SK-N-SH (cell line): ENCODE results near the gene TSPAN14. TPM values are rescaled to one million over a fixed set of nuclear protein-coding genes. Genes with fewer than 3 reads are reported as not detected.

ENCODE experiments used
- CTCF ChIA-PET: fragments of 300-600, 350-600 bp; formaldehyde crosslinking; extraction: SDS; loops from one replicate; lab custom pipeline; 2021; lab: Yijun Ruan, JAX
- POLR2A ChIA-PET: fragments of 350-600 bp; sonication (Branson Sonifier 250); formaldehyde crosslinking; extraction: SDS; loops from one replicate; lab custom pipeline; 2020; ENCODE audit warnings: antibody characterized with exemption, inconsistent platforms; lab: Yijun Ruan, JAX
- DNase-seq: peaks from one replicate; pipeline ENCODE4 v3.0.0; 2012
- H2AFZ ChIP-seq: fragments of 200-600 bp; sonication (generic); 2 replicates; pipeline ENCODE4 v1.8.1; 2016; ENCODE audit warnings: antibody characterized with exemption, mild to moderate bottlenecking, low read depth
- H3F3A ChIP-seq: fragments of 200-600 bp; sonication (generic); replicated peaks from 2 replicates; pipeline ENCODE3; 2016; ENCODE audit warnings: antibody characterized with exemption, mild to moderate bottlenecking; ENCODE audit not compliant: insufficient read depth
- H3K27ac ChIP-seq, 2 experiments: fragments of 200-500 bp in 1 of 2; fragments of 200-600 bp in 1 of 2; sonication (Bioruptor generic) in 1 of 2; sonication (generic), shearing (Covaris generic) in 1 of 2; 2 replicates each; pipeline versions ENCODE4 v1.5.1 to v1.6.1; 2014 to 2016; ENCODE audit warnings: low read depth in 2 of 2, inconsistent platforms in 1 of 2, low read length in 1 of 2, mild to moderate bottlenecking in 1 of 2, mixed read lengths in 1 of 2
- H3K27me3 ChIP-seq: fragments of 200-600 bp; sonication (generic), shearing (Covaris generic); 2 replicates; pipeline ENCODE4 v1.6.1; 2016; ENCODE audit warnings: mixed run types; ENCODE audit not compliant: insufficient read depth
- H3K36me3 ChIP-seq, 2 experiments: fragments of 200-500 bp in 1 of 2; fragments of 200-600 bp in 1 of 2; sonication (Bioruptor generic) in 1 of 2; sonication (generic) in 1 of 2; replicated peaks in 1 of 2; 2 replicates each; pipeline versions ENCODE3 to v1.5.1; 2014 to 2016; ENCODE audit warnings: low read length in 1 of 2, mild to moderate bottlenecking in 1 of 2; ENCODE audit not compliant: insufficient read depth in 2 of 2, control insufficient read depth in 1 of 2
- H3K4me1 ChIP-seq, 2 experiments: fragments of 200-500 bp in 1 of 2; fragments of 200-600 bp in 1 of 2; sonication (Bioruptor generic) in 1 of 2; sonication (generic), shearing (Covaris generic) in 1 of 2; 2 replicates each; pipeline versions ENCODE4 v1.5.1 to v1.6.1; 2014 to 2016; ENCODE audit warnings: low read depth in 1 of 2, low read length in 1 of 2, mixed run types in 1 of 2; ENCODE audit not compliant: insufficient read depth in 2 of 2, control insufficient read depth in 1 of 2
- H3K4me2 ChIP-seq: fragments of 200-600 bp; sonication (generic), shearing (Covaris generic); 2 replicates; pipeline ENCODE4 v1.6.1; 2017; ENCODE audit warnings: mixed run types
- H3K4me3 ChIP-seq, 2 experiments: fragments of 200-500 bp in 1 of 2; fragments of 200-600 bp in 1 of 2; sonication (Bioruptor generic) in 1 of 2; sonication (generic), shearing (Covaris generic) in 1 of 2; 2 replicates each; pipeline versions ENCODE4 v1.5.1 to v1.8.1; 2014 to 2016; ENCODE audit warnings: low read depth in 2 of 2, inconsistent platforms in 1 of 2, low read length in 1 of 2, mild to moderate bottlenecking in 1 of 2, mixed read lengths in 1 of 2, moderate library complexity in 1 of 2
- H3K79me2 ChIP-seq: fragments of 200-600 bp; sonication (generic); 2 replicates; pipeline ENCODE4 v1.8.1; 2017; ENCODE audit warnings: mild to moderate bottlenecking; ENCODE audit not compliant: insufficient read depth
- H3K9ac ChIP-seq: fragments of 200-600 bp; sonication (generic); 2 replicates; pipeline ENCODE4 v1.6.1; 2017; ENCODE audit warnings: mixed run types
- H3K9me2 ChIP-seq: fragments of 200-600 bp; sonication (generic); 2 replicates; pipeline ENCODE4 v1.6.1; 2017; ENCODE audit warnings: mixed run types
- H3K9me3 ChIP-seq: fragments of 200-600 bp; sonication (generic); 2 replicates; pipeline ENCODE4 v1.6.1; 2017; ENCODE audit warnings: mixed run types, mild to moderate bottlenecking, moderate library complexity
- H4K20me1 ChIP-seq: fragments of 200-600 bp; sonication (generic); 2 replicates; pipeline ENCODE4 v1.6.1; 2017; ENCODE audit warnings: mild to moderate bottlenecking, mixed run types; ENCODE audit not compliant: insufficient read depth
- CHD2 ChIP-seq: fragments of 150-350 bp; IDR thresholded peaks from 2 replicates; pipeline ENCODE4 v1.6.1; 2018; ENCODE audit warnings: low read length; ENCODE audit not compliant: partially characterized antibody
- EZH2phosphoT487 ChIP-seq: fragments of 200-600 bp; sonication (generic); IDR thresholded peaks from 2 replicates; pipeline ENCODE4 v1.6.1; 2017; ENCODE audit warnings: low read depth, mixed run types, mild to moderate bottlenecking, antibody characterized with exemption, moderate library complexity, borderline replicate concordance
- FOXJ3 ChIP-seq: sonication (generic); formaldehyde crosslinking; IDR thresholded peaks from 2 replicates; pipeline ENCODE4 v1.5.1; 2020; ENCODE audit warnings: mild to moderate bottlenecking, missing genetic modification reagents
- FOXM1 ChIP-seq: IDR thresholded peaks from 2 replicates; pipeline ENCODE4 v1.4.0; 2012; ENCODE audit warnings: low read depth, mild to moderate bottlenecking
- GATA2 ChIP-seq: sonication (generic); formaldehyde crosslinking; IDR thresholded peaks from 2 replicates; pipeline ENCODE4 v1.5.0; 2020; ENCODE audit warnings: mild to moderate bottlenecking, missing genetic modification reagents
- JUND ChIP-seq: IDR thresholded peaks from 2 replicates; pipeline ENCODE4 v1.4.0; 2012
- MEF2A ChIP-seq: IDR thresholded peaks from 2 replicates; pipeline ENCODE4 v1.4.0; 2012; ENCODE audit warnings: low read depth, borderline replicate concordance
- MXI1 ChIP-seq: IDR thresholded peaks from 2 replicates; pipeline ENCODE4 v1.6.1; 2012; ENCODE audit warnings: mild to moderate bottlenecking, low read depth, low read length, improper control_type of control experiment
- NFIC ChIP-seq: IDR thresholded peaks from 2 replicates; pipeline ENCODE4 v1.4.0; 2012; ENCODE audit warnings: borderline replicate concordance
- NRF1 ChIP-seq: IDR thresholded peaks from 2 replicates; pipeline ENCODE4 v1.6.1; 2012; ENCODE audit warnings: low read depth, mild to moderate bottlenecking, low read length
- POLR2AphosphoS5 ChIP-seq: IDR thresholded peaks from 2 replicates; pipeline ENCODE4 v1.6.1; 2012; ENCODE audit warnings: low read depth, low read length
- RCOR1 ChIP-seq: fragments of 150-350 bp; IDR thresholded peaks from 2 replicates; pipeline ENCODE4 v1.6.1; 2017; ENCODE audit warnings: antibody characterized with exemption, low read length
- RFX5 ChIP-seq: IDR thresholded peaks from 2 replicates; pipeline ENCODE4 v1.6.1; 2012; ENCODE audit warnings: mild to moderate bottlenecking, improper control_type of control experiment, low read length
- SIN3A ChIP-seq: IDR thresholded peaks from 2 replicates; pipeline ENCODE4 v1.6.1; 2012; ENCODE audit warnings: low read depth, mild to moderate bottlenecking, low read length, moderate library complexity, borderline replicate concordance
- SMC3 ChIP-seq: IDR thresholded peaks from 2 replicates; pipeline ENCODE4 v1.6.1; 2012; ENCODE audit warnings: low read depth, low read length, improper control_type of control experiment
- TCF12 ChIP-seq: IDR thresholded peaks from 2 replicates; pipeline ENCODE4 v1.4.0; 2012
- WGBS: methylation state at CpG from one replicate; pipeline ENCODE4 v1.1.6; 2017; ENCODE audit warnings: low lambda C conversion rate; 5-methylcytosine and 5-hydroxymethylcytosine counted together
- polyA plus RNA-seq, 3 experiments: library from polyadenylated mRNA; depleted of rRNA; stranded (reverse); fragments of >200 nt; gene quantifications; 2 replicates each; pipeline ENCODE4 v1.2.3, GENCODE V29; 2012
- TF ChIP-seq, protein P1 (sequence below): fragments of 150-350 bp; IDR thresholded peaks from 2 replicates; pipeline ENCODE4 v1.6.1; 2016; ENCODE audit warnings: mild to moderate bottlenecking, low read depth, low read length
- TF ChIP-seq, protein P2 (sequence below): IDR thresholded peaks from 2 replicates; pipeline ENCODE4 v1.6.1; 2012; ENCODE audit warnings: mild to moderate bottlenecking, low read depth, low read length, moderate library complexity
- TF ChIP-seq, protein P3 (sequence below): IDR thresholded peaks from 2 replicates; pipeline ENCODE4 v1.4.0; 2012; ENCODE audit warnings: low read depth, borderline replicate concordance
- TF ChIP-seq, protein P4 (sequence below): fragments of 200-600 bp; sonication (generic); IDR thresholded peaks from 2 replicates; pipeline ENCODE4 v1.6.1; 2017; ENCODE audit warnings: antibody characterized with exemption, mild to moderate bottlenecking, moderate library complexity

Gene TSPAN14
- polyA plus RNA-seq, 1 of the 3 experiments (the other 2 are of a cell fraction): 78.1 TPM

DNA sequence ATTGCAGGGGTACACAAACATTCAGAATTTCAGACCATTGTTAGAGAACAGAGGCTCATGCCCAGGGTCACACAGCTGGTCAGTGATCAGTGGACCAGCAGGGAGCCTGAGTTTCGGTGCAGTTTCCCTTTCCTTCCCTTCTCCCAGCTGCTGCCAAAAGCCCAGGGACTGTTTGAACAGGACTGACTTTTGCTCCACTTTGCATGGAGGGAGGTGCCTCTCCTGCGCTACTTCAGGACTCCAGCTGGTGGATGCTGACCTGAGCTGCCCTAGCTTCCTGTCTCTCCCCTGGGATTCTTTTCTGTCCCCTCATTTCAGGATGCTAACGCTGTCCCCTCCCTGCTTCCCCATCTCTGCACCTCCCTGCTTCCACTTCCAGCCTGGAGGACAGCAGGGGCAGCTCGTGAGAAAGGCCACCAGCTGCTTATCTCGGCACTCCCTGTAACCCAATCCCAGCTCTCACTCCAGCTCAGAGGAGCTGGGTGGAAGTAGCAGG, 98.1 kb downstream of the TSPAN14 start:
- Histone ChIP-seq H3K4me1 (no peaks in the 10 kb centered on the region), H3K9me3 (no peaks in the 10 kb centered on the region), H3K36me3 (no peaks in the 10 kb centered on the region), H3K79me2 (no peaks in the 10 kb centered on the region), H3K27ac (no peak overlapping the region), H3K4me2 (no peak overlapping the region), H3K9me2 (no peaks in the 10 kb centered on the region), H3K4me3 (no peak overlapping the region), H3F3A (no peaks in the 10 kb centered on the region), H3K27me3 (no peaks in the 10 kb centered on the region), H4K20me1 (no peaks in the 10 kb centered on the region), H2AFZ (no peak overlapping the region), H3K9ac (no peak overlapping the region)
- POLR2A ChIA-PET: no interaction called here
- no peak for DNase-seq
- CTCF ChIA-PET: interaction anchor here (0.7 to 0.9 kb wide), 2 partner anchors 46 to 1000 kb away, joined by 3 to 5 read pairs; no protein-coding TSS in a partner anchor
- WGBS: 40% methylated on average over 5 of the region's 5 CpGs
- TF ChIP-seq TCF12 (no peak), GATA2 (CRISPR knock-in tag) (no peak), NFIC (no peak), CHD2 (no peak), FOXJ3 (CRISPR knock-in tag) (no peak), RCOR1 (no peak), MXI1 (no peak), EZH2phosphoT487 (no peak), MEF2A (no peak), SIN3A (no peak), SMC3 (no peak), FOXM1 (no peak), RFX5 (no peak)

DNA sequence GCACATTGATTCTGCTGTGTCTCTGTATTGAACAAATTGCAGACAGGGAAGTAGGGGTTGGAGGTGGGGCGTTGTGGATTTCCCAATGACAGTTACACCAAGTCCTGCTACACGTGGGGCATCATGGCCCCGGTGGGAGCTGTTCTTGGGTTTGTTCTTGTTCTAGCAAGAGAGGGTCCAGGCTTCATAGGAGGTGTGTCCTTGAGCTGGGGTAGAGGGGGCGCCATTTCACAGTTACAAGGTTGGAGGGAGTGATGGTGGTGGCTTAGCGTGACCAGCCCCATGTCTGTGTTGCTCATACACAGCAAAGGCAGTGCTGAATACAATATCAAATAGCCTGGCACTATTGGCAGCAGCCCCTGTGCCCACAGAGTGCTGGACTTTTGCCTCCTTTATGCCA, 99.3 kb downstream of the TSPAN14 start:
- ChIA-PET POLR2A (no interaction called here), CTCF (no interaction called here)
- no peaks in the 10 kb centered on the region for H3K27me3 ChIP-seq
- H3K4me3 ChIP-seq: no peak overlapping the region
- H3K4me1 ChIP-seq: no peaks in the 10 kb centered on the region
- TF ChIP-seq, protein P1, sequence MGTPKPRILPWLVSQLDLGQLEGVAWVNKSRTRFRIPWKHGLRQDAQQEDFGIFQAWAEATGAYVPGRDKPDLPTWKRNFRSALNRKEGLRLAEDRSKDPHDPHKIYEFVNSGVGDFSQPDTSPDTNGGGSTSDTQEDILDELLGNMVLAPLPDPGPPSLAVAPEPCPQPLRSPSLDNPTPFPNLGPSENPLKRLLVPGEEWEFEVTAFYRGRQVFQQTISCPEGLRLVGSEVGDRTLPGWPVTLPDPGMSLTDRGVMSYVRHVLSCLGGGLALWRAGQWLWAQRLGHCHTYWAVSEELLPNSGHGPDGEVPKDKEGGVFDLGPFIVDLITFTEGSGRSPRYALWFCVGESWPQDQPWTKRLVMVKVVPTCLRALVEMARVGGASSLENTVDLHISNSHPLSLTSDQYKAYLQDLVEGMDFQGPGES: no peak
- TF ChIP-seq MEF2A (no peak), EZH2phosphoT487 (no peak), JUND (no peak), RCOR1 (no peak), NFIC (no peak), POLR2AphosphoS5 (no peak), NRF1 (no peak), FOXJ3 (CRISPR knock-in tag) (no peak), TCF12 (no peak), MXI1 (no peak), FOXM1 (no peak)
- TF ChIP-seq, protein P2, sequence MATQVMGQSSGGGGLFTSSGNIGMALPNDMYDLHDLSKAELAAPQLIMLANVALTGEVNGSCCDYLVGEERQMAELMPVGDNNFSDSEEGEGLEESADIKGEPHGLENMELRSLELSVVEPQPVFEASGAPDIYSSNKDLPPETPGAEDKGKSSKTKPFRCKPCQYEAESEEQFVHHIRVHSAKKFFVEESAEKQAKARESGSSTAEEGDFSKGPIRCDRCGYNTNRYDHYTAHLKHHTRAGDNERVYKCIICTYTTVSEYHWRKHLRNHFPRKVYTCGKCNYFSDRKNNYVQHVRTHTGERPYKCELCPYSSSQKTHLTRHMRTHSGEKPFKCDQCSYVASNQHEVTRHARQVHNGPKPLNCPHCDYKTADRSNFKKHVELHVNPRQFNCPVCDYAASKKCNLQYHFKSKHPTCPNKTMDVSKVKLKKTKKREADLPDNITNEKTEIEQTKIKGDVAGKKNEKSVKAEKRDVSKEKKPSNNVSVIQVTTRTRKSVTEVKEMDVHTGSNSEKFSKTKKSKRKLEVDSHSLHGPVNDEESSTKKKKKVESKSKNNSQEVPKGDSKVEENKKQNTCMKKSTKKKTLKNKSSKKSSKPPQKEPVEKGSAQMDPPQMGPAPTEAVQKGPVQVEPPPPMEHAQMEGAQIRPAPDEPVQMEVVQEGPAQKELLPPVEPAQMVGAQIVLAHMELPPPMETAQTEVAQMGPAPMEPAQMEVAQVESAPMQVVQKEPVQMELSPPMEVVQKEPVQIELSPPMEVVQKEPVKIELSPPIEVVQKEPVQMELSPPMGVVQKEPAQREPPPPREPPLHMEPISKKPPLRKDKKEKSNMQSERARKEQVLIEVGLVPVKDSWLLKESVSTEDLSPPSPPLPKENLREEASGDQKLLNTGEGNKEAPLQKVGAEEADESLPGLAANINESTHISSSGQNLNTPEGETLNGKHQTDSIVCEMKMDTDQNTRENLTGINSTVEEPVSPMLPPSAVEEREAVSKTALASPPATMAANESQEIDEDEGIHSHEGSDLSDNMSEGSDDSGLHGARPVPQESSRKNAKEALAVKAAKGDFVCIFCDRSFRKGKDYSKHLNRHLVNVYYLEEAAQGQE: no peak
- TF ChIP-seq, protein P3, sequence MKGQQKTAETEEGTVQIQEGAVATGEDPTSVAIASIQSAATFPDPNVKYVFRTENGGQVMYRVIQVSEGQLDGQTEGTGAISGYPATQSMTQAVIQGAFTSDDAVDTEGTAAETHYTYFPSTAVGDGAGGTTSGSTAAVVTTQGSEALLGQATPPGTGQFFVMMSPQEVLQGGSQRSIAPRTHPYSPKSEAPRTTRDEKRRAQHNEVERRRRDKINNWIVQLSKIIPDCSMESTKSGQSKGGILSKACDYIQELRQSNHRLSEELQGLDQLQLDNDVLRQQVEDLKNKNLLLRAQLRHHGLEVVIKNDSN: no peak
- TF ChIP-seq, protein P4, sequence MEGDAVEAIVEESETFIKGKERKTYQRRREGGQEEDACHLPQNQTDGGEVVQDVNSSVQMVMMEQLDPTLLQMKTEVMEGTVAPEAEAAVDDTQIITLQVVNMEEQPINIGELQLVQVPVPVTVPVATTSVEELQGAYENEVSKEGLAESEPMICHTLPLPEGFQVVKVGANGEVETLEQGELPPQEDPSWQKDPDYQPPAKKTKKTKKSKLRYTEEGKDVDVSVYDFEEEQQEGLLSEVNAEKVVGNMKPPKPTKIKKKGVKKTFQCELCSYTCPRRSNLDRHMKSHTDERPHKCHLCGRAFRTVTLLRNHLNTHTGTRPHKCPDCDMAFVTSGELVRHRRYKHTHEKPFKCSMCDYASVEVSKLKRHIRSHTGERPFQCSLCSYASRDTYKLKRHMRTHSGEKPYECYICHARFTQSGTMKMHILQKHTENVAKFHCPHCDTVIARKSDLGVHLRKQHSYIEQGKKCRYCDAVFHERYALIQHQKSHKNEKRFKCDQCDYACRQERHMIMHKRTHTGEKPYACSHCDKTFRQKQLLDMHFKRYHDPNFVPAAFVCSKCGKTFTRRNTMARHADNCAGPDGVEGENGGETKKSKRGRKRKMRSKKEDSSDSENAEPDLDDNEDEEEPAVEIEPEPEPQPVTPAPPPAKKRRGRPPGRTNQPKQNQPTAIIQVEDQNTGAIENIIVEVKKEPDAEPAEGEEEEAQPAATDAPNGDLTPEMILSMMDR: no peak
- H3K36me3 ChIP-seq: no peaks in the 10 kb centered on the region
- H3K79me2 ChIP-seq: no peaks in the 10 kb centered on the region
- no peaks in the 10 kb centered on the region for H4K20me1 ChIP-seq
- no peaks in the 10 kb centered on the region for H3F3A ChIP-seq
- no peak overlapping the region for H3K4me2 ChIP-seq
- no peak for DNase-seq
- no peak overlapping the region for H3K9ac ChIP-seq
- no peaks in the 10 kb centered on the region for H3K9me2 ChIP-seq
- no peak overlapping the region for H2AFZ ChIP-seq
- H3K27ac ChIP-seq: no peak overlapping the region
- H3K9me3 ChIP-seq: no peaks in the 10 kb centered on the region
- WGBS: 45% methylated on average over 4 of the region's 5 CpGs
